ENCODE measurements around the gene WDR35.

GRCh38 chr2:19973466-19973865, 16.4 kb downstream of the WDR35 start:
- TF ChIP-seq CTCF (IDR thresholded peaks at IDR 0.05) (no peak), POLR2A (IDR thresholded peaks at IDR 0.05) (no peak)
